IMR-90 (cell line): ENCODE results near the gene DOCK10. TPM values are rescaled to one million over a fixed set of nuclear protein-coding genes. Genes with fewer than 3 reads are reported as not detected.

Source experiments
- ATAC-seq: fragments of 200-7000 bp; cut with Tn5 transposase; 2 replicates; pipeline ENCODE4 v1.9.1; 2020; ENCODE audit warnings: low read depth, mild to moderate bottlenecking, moderate library complexity
- BruUV-seq: library from RNA; stranded (reverse); fragments of 400-500 nt; replicated peaks from 2 replicates; lab custom pipeline; 2021; lab: Mats Ljungman, UMichigan
- CTCF ChIA-PET: fragments of 300-600 bp; formaldehyde crosslinking; extraction: SDS; loops from one replicate; lab custom pipeline; 2021; ENCODE audit warnings: antibody characterized with exemption; lab: Yijun Ruan, JAX
- POLR2A ChIA-PET: fragments of 300-600 bp; sonication (Branson Sonifier 250); formaldehyde crosslinking; loops from one replicate; lab custom pipeline; 2022; ENCODE audit warnings: antibody characterized with exemption; ENCODE audit not compliant: unreplicated experiment; lab: Charles Lee
- DNase-seq: peaks from one replicate; pipeline ENCODE4 v3.0.0; 2013
- H2AFZ ChIP-seq: replicated peaks from 2 replicates; pipeline ENCODE3; 2013; ENCODE audit warnings: low read length, mild to moderate bottlenecking; ENCODE audit not compliant: poor library complexity
- H2AK5ac ChIP-seq: 2 replicates; pipeline ENCODE4 v1.6.1; 2013; ENCODE audit warnings: low read depth, low read length, inconsistent platforms
- H2AK9ac ChIP-seq: replicated peaks from 2 replicates; pipeline ENCODE3; 2013; ENCODE audit warnings: mild to moderate bottlenecking, low read depth, low read length, moderate library complexity; ENCODE audit not compliant: poor library complexity
- H2BK120ac ChIP-seq: 2 replicates; pipeline ENCODE4 v1.6.1; 2013; ENCODE audit warnings: low read depth, low read length, inconsistent platforms
- H2BK15ac ChIP-seq: 3 replicates; pipeline ENCODE4 v1.6.1; 2013; ENCODE audit warnings: low read depth, low read length, inconsistent platforms
- H2BK20ac ChIP-seq: 2 replicates; pipeline ENCODE4 v1.6.1; 2013; ENCODE audit warnings: low read depth, mild to moderate bottlenecking, inconsistent platforms, low read length, moderate library complexity
- H2BK5ac ChIP-seq: 2 replicates; pipeline ENCODE4 v1.6.1; 2013; ENCODE audit warnings: mild to moderate bottlenecking, low read depth, low read length, inconsistent platforms; ENCODE audit not compliant: poor library complexity, severe bottlenecking
- H3K14ac ChIP-seq: replicated peaks from 2 replicates; pipeline ENCODE4 v1.6.1; 2013; ENCODE audit warnings: low read depth, low read length, inconsistent platforms
- H3K18ac ChIP-seq: 2 replicates; pipeline ENCODE4 v1.6.1; 2013; ENCODE audit warnings: low read depth, low read length, control low read depth
- H3K23ac ChIP-seq: 2 replicates; pipeline ENCODE4 v1.6.1; 2013; ENCODE audit warnings: low read depth, low read length, inconsistent platforms
- H3K27ac ChIP-seq: 2 replicates; pipeline ENCODE4 v1.5.1; 2013; ENCODE audit warnings: mild to moderate bottlenecking, control low read depth, low read length; ENCODE audit not compliant: insufficient read depth
- H3K27me3 ChIP-seq: 2 replicates; pipeline ENCODE4 v1.6.1; 2013; ENCODE audit warnings: low read length; ENCODE audit not compliant: control insufficient read depth, insufficient read depth
- H3K36me3 ChIP-seq: 2 replicates; pipeline ENCODE4 v1.6.1; 2013; ENCODE audit warnings: low read length, mixed read lengths; ENCODE audit not compliant: control insufficient read depth, insufficient read depth
- H3K4ac ChIP-seq: 2 replicates; pipeline ENCODE4 v1.6.1; 2013; ENCODE audit warnings: low read depth, low read length, inconsistent platforms
- H3K4me1 ChIP-seq: 2 replicates; pipeline ENCODE4 v1.6.1; 2013; ENCODE audit warnings: low read length, mixed read lengths; ENCODE audit not compliant: control insufficient read depth, insufficient read depth
- H3K4me2 ChIP-seq: 2 replicates; pipeline ENCODE4 v1.6.1; 2013; ENCODE audit warnings: low read depth, mild to moderate bottlenecking, control low read depth, low read length, moderate library complexity
- H3K4me3 ChIP-seq: 2 replicates; pipeline ENCODE4 v1.5.1; 2013; ENCODE audit warnings: low read depth, mild to moderate bottlenecking, control low read depth, low read length, moderate library complexity; ENCODE audit not compliant: insufficient read depth
- H3K56ac ChIP-seq: 2 replicates; pipeline ENCODE4 v1.6.1; 2013; ENCODE audit warnings: low read length, inconsistent platforms; ENCODE audit not compliant: insufficient read depth; ENCODE audit errors: extremely low read depth
- H3K79me1 ChIP-seq, 2 experiments: 2 replicates each; pipeline ENCODE4 v1.6.1; 2013; ENCODE audit warnings: low read length in 2 of 2, inconsistent platforms in 1 of 2, low read depth in 1 of 2
- H3K9ac ChIP-seq: 2 replicates; pipeline ENCODE4 v1.6.1; 2013; ENCODE audit warnings: low read depth, low read length, control low read depth
- H3K9me1 ChIP-seq: 2 replicates; pipeline ENCODE4 v1.6.1; 2013; ENCODE audit warnings: low read length, inconsistent platforms; ENCODE audit not compliant: insufficient read depth
- H3K9me3 ChIP-seq: 2 replicates; pipeline ENCODE4 v1.6.1; 2013; ENCODE audit warnings: low read length; ENCODE audit not compliant: control insufficient read depth, insufficient read depth
- H4K20me1 ChIP-seq: 2 replicates; pipeline ENCODE4 v1.6.1; 2013; ENCODE audit warnings: low read length, inconsistent platforms; ENCODE audit not compliant: insufficient read depth
- H4K5ac ChIP-seq: 2 replicates; pipeline ENCODE4 v1.6.1; 2013; ENCODE audit warnings: mild to moderate bottlenecking, low read depth, low read length, control low read depth
- H4K8ac ChIP-seq, 2 experiments: 2 replicates each; pipeline ENCODE4 v1.6.1; 2013; ENCODE audit warnings: low read depth in 2 of 2, low read length in 2 of 2, control low read depth in 1 of 2, inconsistent platforms in 1 of 2
- H4K91ac ChIP-seq: 2 replicates; pipeline ENCODE4 v1.6.1; 2013; ENCODE audit warnings: low read depth, low read length, inconsistent platforms; ENCODE audit not compliant: insufficient read depth
- BHLHE40 ChIP-seq: fragments of 150-350 bp; IDR thresholded peaks from 2 replicates; pipeline ENCODE4 v1.6.1; 2016; ENCODE audit warnings: mild to moderate bottlenecking, low read depth, low read length
- FOS ChIP-seq: fragments of 150-350 bp; IDR thresholded peaks from 2 replicates; pipeline ENCODE4 v1.6.1; 2016; ENCODE audit warnings: low read depth, low read length
- MAZ ChIP-seq: IDR thresholded peaks from 2 replicates; pipeline ENCODE4 v1.6.1; 2012; ENCODE audit warnings: low read depth, mild to moderate bottlenecking, low read length, improper control_type of control experiment, moderate library complexity, borderline replicate concordance
- RCOR1 ChIP-seq: IDR thresholded peaks from 2 replicates; pipeline ENCODE4 v1.6.1; 2012; ENCODE audit warnings: mild to moderate bottlenecking, low read length, improper control_type of control experiment; ENCODE audit not compliant: insufficient replicate concordance
- WGBS, 2 experiments: methylation state at CpG; one replicate each; pipeline versions ENCODE4 v1.1.5 to v1.1.7; 2013; ENCODE audit warnings: missing lambda C conversion rate in 2 of 2; ENCODE audit not compliant: insufficient read length in 1 of 2; ENCODE audit errors: extremely low coverage in 2 of 2; 5-methylcytosine and 5-hydroxymethylcytosine counted together
- dilution Hi-C: fragments of 300-500 bp; cut with HindIII; formaldehyde crosslinking; loops from one replicate; pipeline ENCODE4 v1.14.3; 2018; ENCODE audit warnings: low sequenced_read_pairs; ENCODE audit not compliant: unreplicated experiment
- in situ Hi-C: fragments of 300-500 bp; cut with MboI; formaldehyde crosslinking; loops from 3 replicates; pipeline ENCODE4 v1.14.3; 2019; ENCODE audit warnings: low sequenced_read_pairs, inconsistent platforms, mixed read lengths
- intact Hi-C: fragments of 100-400 bp; cut with micrococcal nuclease; formaldehyde crosslinking; loops from 2 replicates; pipeline ENCODE4 v1.10.0; 2022
- polyA plus RNA-seq, 3 experiments: library from polyadenylated mRNA; depleted of rRNA; stranded (reverse); fragments of >200 nt; gene quantifications; 2 replicates each; pipeline ENCODE4 v1.2.3, GENCODE V29; 2012; ENCODE audit warnings: low replicate concordance in 1 of 3
- total RNA-seq: library from RNA; depleted of rRNA; stranded (reverse); fragments of >200 nt; gene quantifications from 2 replicates; pipeline ENCODE4 v1.2.3, GENCODE V29; 2012
- TF ChIP-seq, protein P1 (sequence below): conservative IDR thresholded peaks from 2 replicates; pipeline ENCODE4 v1.5.1; 2012; ENCODE audit warnings: mild to moderate bottlenecking, low read depth, low read length, improper control_type of control experiment
- TF ChIP-seq, protein P2 (sequence below): fragments of 150-350 bp; IDR thresholded peaks from 2 replicates; pipeline ENCODE4 v1.6.1; 2016; ENCODE audit warnings: low read depth, mild to moderate bottlenecking, low read length, moderate library complexity, borderline replicate concordance

DOCK10 gene
- total and polyA plus RNA-seq, 2 of the 4 experiments (the other 2 are of a cell fraction), result 58.6 to 75.3 TPM

- dilution Hi-C loops, result no loop called here
- Histone ChIP-seq H3K14ac (no peak overlapping the region), H3K18ac (no peak overlapping the region), H2BK15ac (no peak overlapping the region), H3K9me1 (no peaks in the 10 kb centered on the region), H2BK120ac (no peak overlapping the region), H3K36me3 (no peaks in the 10 kb centered on the region; the same call in 1 of the 2 replicates), H3K27me3 (no peaks in the 10 kb centered on the region), H3K79me1 (peaks cover 7 to 46% of the 10 kb centered on the region in 2 experiments; a peak in 2 of 4 replicates), H3K9ac (no peak overlapping the region), H4K20me1 (no peaks in the 10 kb centered on the region), H2AK9ac (no peak overlapping the region), H2BK20ac (peak overlapping the region; percentile 6; the same call in 1 of the 2 replicates), H3K27ac (no peak overlapping the region), H3K4me1 (peaks cover 8% of the 10 kb centered on the region), H3K4me2 (no peak overlapping the region), H4K5ac (no peak overlapping the region), H3K4me3 (no peak overlapping the region), H3K4ac (no peak overlapping the region), H3K23ac (no peak overlapping the region), H4K8ac (no peak overlapping the region), H3K56ac (no peak overlapping the region), H4K91ac (no peak overlapping the region), H3K9me3 (no peaks in the 10 kb centered on the region), H2AK5ac (no peak overlapping the region), H2BK5ac (no peak overlapping the region), H2AFZ (no peak overlapping the region)
- no CpG with 5 or more reads among the region's 4 CpGs for WGBS, 2 experiments
- ATAC-seq (no peak), DNase-seq (peak; percentile 69)
- intact Hi-C loops, result no loop called here
- TF ChIP-seq, protein P1, sequence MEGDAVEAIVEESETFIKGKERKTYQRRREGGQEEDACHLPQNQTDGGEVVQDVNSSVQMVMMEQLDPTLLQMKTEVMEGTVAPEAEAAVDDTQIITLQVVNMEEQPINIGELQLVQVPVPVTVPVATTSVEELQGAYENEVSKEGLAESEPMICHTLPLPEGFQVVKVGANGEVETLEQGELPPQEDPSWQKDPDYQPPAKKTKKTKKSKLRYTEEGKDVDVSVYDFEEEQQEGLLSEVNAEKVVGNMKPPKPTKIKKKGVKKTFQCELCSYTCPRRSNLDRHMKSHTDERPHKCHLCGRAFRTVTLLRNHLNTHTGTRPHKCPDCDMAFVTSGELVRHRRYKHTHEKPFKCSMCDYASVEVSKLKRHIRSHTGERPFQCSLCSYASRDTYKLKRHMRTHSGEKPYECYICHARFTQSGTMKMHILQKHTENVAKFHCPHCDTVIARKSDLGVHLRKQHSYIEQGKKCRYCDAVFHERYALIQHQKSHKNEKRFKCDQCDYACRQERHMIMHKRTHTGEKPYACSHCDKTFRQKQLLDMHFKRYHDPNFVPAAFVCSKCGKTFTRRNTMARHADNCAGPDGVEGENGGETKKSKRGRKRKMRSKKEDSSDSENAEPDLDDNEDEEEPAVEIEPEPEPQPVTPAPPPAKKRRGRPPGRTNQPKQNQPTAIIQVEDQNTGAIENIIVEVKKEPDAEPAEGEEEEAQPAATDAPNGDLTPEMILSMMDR, result no peak
- TF ChIP-seq RCOR1 (no peak), FOS (0 out of 2 replicates have a peak, but pooled peaks have one; percentile 8), BHLHE40 (no peak), MAZ (no peak)
- TF ChIP-seq, protein P2, sequence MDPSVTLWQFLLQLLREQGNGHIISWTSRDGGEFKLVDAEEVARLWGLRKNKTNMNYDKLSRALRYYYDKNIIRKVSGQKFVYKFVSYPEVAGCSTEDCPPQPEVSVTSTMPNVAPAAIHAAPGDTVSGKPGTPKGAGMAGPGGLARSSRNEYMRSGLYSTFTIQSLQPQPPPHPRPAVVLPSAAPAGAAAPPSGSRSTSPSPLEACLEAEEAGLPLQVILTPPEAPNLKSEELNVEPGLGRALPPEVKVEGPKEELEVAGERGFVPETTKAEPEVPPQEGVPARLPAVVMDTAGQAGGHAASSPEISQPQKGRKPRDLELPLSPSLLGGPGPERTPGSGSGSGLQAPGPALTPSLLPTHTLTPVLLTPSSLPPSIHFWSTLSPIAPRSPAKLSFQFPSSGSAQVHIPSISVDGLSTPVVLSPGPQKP, result no peak
- ChIA-PET CTCF (no interaction called here), POLR2A (no interaction called here)
- BruUV-seq, result no TSS peak
- in situ Hi-C loops, result no loop called here
These were observed 54.5 kb downstream of the DOCK10 start for GRCh38 chr2:224987733-224988132.
